HG02798 (cell line): ENCODE data around the gene STK39.

Experiments used
- ATAC-seq: cut with Tn5 transposase; IDR thresholded peaks from one replicate; pipeline ENCODE4 v1.9.1; 2021; ENCODE audit warnings: mild to moderate bottlenecking; ENCODE audit not compliant: unreplicated experiment, poor library complexity

Gene STK39

DNA sequence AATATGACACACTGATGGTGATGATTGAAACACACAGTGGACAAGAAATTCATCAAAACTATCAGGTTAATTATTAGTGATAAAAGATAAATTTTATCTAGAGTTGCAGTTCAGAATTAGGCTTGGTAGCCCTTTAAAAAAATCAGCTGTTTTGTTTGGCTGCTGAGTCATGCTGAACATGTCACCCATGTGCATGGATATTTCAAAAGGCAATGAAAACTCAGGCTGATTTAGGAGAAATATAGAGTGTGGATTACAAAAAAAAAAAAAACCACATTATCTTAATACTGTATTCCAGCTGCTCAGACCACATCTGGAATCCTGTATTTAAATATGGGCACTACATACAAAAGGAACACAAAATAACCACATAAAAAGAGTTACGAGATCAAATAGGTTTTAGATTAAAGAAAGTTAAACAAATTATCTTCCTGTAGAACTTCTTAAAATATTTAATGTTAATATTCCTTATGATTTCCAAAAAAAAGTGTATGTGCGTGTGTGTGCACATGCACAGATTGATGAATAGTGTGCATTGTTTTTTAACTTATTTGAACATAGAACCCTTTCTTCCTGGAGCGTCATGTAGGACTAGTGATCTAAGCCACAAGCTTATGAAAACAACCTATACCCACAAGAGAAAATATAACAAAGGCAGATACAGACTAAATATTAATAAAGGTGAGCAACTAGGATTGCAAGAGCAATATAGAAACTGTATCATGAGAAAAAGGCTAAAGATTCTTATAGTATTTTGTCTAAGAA, 186.2 kb downstream of the STK39 start:
- ATAC-seq: no peak

- ATAC-seq: no peak
Observed at GRCh38 chr2:168059758-168060157, 187.6 kb downstream of the STK39 start.

DNA sequence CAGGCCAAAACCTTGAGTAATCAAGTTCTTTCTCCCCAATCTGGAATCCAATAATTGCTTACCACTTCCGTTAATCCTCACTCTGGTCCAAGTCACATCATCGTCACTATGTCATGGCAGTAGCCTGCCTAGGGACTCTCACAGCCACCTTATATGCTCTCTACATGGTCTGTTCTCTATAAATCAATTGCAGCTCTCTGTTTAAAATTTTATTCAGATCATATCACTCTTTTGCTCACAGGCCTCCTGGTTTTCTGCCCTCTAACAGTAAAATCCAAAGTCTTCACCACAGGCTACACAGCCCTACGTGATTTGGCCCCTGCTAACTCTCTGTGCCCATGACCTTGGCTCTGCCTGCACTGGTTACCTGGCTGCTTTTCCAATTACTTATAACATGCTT, 188.7 kb downstream of the STK39 start:
- no peak for ATAC-seq

- ATAC-seq: no peak
Observed at GRCh38 chr2:168056242-168056787, 191.1 kb downstream of the STK39 start.

GRCh38 chr2:168054657-168055056, 192.7 kb downstream of the STK39 start:
- ATAC-seq: no peak

DNA sequence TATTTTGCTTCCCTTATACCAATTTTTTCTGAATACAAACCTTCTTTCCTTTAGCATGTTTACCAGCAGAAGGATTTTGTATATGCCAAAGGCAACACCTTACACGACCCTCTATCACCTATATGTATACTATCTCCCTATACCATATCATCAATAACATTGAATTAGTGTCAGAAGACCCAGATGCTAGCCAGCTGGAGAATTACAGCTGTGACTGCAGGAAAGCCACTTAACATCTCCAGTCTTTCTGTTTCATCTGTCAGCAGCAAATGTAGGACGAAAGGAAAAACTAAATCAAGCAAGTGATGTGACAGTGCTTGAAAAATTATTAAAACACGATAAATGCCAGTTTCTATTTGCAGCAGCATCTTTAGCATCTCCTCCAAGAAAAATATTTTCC, 193.7 kb downstream of the STK39 start:
- no peak for ATAC-seq

- no peak for ATAC-seq
Observed at GRCh38 chr2:168052773-168053172, 194.6 kb downstream of the STK39 start.

- ATAC-seq: no peak
Observed at GRCh38 chr2:168050377-168050776, 197.0 kb downstream of the STK39 start.

DNA sequence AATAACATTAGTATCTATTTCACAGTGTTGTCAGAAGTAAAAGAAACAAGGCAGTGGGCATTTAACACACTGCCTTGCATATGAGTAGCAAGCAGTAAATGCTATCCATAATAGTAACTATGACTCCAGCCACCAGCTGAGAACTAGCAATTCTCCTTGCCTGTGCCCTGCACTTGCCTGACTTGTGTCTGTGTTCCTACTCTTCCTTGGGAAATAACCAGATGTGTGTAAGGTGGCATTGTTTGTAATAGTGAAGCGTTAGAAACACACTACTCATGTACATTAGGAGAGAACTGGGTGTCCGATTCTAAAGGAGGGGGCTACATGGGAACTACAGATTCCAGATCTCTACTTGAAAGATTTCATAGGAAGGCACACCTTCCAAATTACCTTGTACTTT, 197.8 kb downstream of the STK39 start:
- no peak for ATAC-seq

- no peak for ATAC-seq
Observed at GRCh38 chr2:168047091-168047690, 200.2 kb downstream of the STK39 start.

GRCh38 chr2:168044579-168044978, 202.8 kb downstream of the STK39 start:
- no peak for ATAC-seq

DNA sequence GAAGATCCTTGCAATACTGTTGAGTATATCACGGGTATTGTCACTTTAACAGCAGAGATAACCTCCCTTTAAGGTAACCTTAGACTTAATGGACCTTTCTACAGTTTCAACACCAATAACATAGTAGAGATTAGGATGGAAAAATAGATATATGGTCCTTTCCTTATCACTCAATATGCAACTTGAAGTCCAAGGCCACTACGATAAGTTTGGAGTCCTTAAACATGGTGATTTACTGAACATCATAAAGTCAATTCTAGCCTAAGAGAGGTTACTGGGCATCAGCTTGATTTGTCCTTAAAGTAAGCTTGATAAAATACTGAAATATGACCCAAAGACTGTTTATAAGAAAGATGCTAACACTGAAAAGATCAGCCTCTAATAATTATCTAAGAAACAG, 203.2 kb downstream of the STK39 start:
- ATAC-seq: no peak

GRCh38 chr2:168042127-168042824, 205.1 kb downstream of the STK39 start:
- ATAC-seq: peak; percentile 94

DNA sequence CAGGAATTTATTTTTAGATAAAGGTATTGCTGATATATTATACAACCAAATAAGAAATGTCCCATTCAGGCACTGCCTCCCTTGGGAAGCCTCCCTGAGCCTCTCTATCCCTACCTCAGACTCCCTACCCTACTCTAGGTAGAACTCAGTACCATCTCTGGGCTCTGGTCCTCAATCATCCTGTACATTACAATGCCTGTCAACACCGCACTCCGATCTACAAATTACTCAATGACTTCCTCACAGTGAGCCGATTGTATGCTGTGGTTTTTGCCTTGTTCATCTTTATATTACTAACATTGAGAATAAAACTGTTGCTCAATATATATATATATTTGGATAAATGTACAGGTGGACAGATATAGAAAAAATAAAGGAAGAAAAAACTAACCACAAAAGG, 207.5 kb downstream of the STK39 start:
- no peak for ATAC-seq

DNA sequence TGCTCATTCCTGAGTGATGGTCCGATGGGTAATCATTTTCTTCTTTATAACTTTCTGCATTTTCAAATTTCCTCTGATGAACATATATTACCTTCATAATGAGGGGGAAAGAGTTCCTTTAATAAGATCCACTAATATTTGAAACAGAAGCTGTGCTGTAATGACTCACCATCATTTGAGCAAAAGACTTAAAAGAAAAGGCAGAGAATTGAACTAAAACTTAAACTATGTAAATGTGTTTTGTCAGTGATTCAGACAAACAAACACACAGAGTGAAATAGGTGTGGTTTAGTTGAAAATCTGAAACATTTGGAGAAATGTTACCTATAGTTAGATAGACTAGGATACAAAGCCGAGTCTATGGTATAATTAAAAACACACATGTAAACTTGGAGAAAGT, 209.6 kb downstream of the STK39 start:
- no peak for ATAC-seq

DNA sequence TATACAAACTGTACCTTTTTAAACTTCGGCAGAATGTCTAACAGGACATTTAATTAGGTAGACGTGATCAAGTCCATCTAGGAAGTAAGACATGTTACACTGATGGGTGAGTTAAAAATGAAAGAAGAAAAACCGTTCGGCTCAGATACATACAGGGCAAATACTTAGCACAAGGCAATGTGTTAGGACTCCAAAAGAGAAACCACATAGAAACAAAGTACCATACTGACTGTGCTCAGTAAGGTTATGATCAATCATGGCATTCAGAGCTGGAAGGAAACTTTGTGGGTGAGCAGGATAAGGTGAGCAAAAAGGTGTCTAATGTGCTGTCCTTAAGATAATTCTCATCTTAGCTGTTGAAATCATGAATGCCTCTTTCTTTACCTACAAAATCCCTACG, 211.9 kb downstream of the STK39 start:
- peak; percentile 59 for ATAC-seq

DNA sequence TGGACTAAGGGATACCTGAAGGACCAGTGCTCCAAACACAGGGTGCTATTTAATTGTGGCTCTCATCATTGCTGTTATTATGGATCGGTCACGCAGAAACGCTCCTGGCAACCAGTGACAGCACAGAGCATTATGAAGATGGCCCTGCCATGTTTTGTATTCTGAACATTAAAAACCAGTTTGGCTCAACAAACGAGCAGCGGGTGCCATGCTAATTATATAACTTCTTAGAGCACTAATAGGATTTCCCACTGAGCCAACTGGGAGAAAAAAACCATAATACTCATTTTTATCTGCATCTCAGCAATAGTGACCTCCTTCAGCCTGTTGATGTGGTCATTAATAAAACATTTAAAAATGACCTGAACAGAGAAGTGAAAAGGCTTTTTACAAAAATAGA, 212.8 kb downstream of the STK39 start:
- no peak for ATAC-seq

GRCh38 chr2:168033966-168034365, 213.4 kb downstream of the STK39 start:
- ATAC-seq: no peak

- no peak for ATAC-seq
Observed at GRCh38 chr2:168032091-168032490, 215.3 kb downstream of the STK39 start.

DNA sequence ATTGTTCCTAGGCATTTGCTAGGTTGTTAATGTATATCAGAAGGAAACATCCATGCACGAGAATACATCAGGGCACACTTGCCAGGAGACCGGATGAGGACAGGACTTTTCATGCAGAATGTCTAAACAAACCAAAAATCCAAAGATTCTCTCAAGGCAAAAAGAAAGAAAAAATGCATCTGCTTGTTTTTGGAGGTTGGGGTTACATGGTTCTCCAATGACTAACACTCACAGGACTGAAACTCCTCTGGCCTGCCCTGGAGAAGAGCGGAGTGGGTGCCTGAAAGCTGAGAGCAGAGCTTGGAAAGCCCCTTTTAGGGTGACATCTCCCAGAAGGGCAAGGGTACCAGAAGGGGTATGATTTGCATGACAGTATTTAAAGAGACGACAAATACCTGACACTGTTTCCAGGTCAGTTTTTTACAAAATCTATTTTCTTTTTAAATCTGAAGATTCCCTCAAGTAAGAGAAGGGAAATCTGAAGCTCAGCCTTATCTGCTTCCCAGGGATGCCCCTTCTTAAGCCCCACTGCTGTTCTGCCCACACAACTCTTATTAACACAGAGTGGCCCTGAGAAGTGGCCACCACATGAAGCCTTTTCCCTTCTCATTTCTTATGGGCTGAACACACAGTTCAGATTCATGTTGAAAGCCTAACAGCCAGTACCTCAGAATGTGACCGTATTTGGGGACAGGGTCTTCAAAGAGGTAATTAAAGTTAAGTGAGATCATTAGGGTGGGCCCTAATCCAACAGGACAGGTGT, 216.4 kb downstream of the STK39 start:
- ATAC-seq: peak; percentile 94

- ATAC-seq: no peak
Observed at GRCh38 chr2:168029071-168029470, 218.3 kb downstream of the STK39 start.
